Measurements from ENCODE around the gene PSME3IP1. TPM values are rescaled to one million over a fixed set of nuclear protein-coding genes. Genes with fewer than 3 reads are reported as not detected.

PSME3IP1 gene, protein sequence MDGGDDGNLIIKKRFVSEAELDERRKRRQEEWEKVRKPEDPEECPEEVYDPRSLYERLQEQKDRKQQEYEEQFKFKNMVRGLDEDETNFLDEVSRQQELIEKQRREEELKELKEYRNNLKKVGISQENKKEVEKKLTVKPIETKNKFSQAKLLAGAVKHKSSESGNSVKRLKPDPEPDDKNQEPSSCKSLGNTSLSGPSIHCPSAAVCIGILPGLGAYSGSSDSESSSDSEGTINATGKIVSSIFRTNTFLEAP
- total RNA-seq = 59.4 and 80.0 TPM in 2 replicates

DNA sequence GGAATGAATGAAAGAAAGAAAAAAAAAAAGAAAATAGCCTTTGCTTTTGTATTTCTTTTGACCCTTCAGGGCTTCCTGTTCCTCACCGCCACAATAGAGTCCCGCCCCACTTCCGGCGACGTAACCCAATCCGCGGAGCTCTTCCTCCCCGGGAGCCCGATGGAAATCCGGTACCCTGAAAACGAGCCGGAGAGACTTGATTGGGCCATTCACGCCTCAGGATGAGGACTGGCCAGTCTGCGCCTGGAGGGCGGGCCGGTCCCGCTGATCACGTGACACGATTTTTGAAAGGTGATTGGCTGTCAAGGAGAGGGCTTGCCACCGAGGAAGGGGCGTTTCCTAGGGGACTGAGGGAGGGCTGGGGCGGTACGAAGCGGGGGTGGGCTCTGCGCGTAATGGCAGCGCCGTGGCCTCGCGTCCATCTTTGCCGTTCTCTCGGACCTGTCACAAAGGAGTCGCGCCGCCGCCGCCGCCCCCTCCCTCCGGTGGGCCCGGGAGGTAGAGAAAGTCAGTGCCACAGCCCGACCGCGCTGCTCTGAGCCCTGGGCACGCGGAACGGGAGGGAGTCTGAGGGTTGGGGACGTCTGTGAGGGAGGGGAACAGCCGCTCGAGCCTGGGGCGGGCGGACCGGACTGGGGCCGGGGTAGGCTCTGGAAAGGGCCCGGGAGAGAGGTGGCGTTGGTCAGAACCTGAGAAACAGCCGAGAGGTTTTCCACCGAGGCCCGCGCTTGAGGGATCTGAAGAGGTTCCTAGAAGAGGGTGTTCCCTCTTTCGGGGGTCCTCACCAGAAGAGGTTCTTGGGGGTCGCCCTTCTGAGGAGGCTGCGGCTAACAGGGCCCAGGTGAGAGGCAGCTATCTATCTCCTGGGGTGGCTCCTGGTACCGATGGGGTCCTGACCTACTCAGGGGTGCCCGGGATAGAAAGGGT is at the start of gene PSME3IP1, which contains the start of gene RSPRY1:
PSME3IP1 (minus strand) TSS at position 95 of the 927 bp plus-strand sequence. CDS start 12,185 bp downstream, outside the sequence.
RSPRY1 (plus strand) TSS at position 385 of the 927 bp plus-strand sequence. CDS start 18,330 bp downstream, outside the sequence.

Other genes with a start within 250 kb of the PSME3IP1 start
- not detected in 2 replicates for gene CETP, start 224.1 kb downstream of the PSME3IP1 start, total RNA-seq
- 10.7 and 34.4 TPM in 2 replicates for gene NLRC5, start 196.5 kb downstream of the PSME3IP1 start, total RNA-seq
- 9.8 and 22.3 TPM in 2 replicates for gene CPNE2, start 93.5 kb downstream of the PSME3IP1 start, total RNA-seq
- 51.7 and 64.6 TPM in 2 replicates for gene RSPRY1, start 290 bp upstream of the PSME3IP1 start, total RNA-seq
- gene ARL2BP, start 59.2 kb upstream of the PSME3IP1 start, total RNA-seq = 69.8 and 71.0 TPM in 2 replicates
- gene PLLP, start 98.6 kb upstream of the PSME3IP1 start, total RNA-seq = not detected in 2 replicates
- gene CCL22, start 172.7 kb upstream of the PSME3IP1 start, total RNA-seq = not detected in 2 replicates
- under 0.01 and 0.18 TPM in 2 replicates for gene CX3CL1, start 186.5 kb upstream of the PSME3IP1 start, total RNA-seq
- not detected in 2 replicates for gene CCL17, start 218.7 kb upstream of the PSME3IP1 start, total RNA-seq